B cell (primary cell): Measurements from ENCODE around the gene NTN3. TPM values are rescaled to one million over a fixed set of nuclear protein-coding genes. Genes with fewer than 3 reads are reported as not detected.

Experiments
- ATAC-seq: fragments of 200-7000 bp; cut with Tn5 transposase; one replicate; pipeline ENCODE4 v1.10.0; 2021; ENCODE audit warnings: low read depth, mild to moderate bottlenecking, moderate number of reproducible peaks, moderate library complexity
- CTCF ChIA-PET: fragments of 350-600 bp; sonication (Branson Sonifier 250); formaldehyde crosslinking; loops from one replicate; lab custom pipeline; 2021; ENCODE audit warnings: antibody characterized with exemption, inconsistent platforms; lab: Charles Lee
- POLR2A ChIA-PET: fragments of 350-600 bp; sonication (Branson Sonifier 250); formaldehyde crosslinking; loops from one replicate; lab custom pipeline; 2021; ENCODE audit warnings: antibody characterized with exemption; lab: Charles Lee
- DNase-seq: peaks from one replicate; pipeline ENCODE4 v3.0.0; 2013
- H2AFZ ChIP-seq: 2 replicates; pipeline ENCODE4 v1.6.1; 2012; ENCODE audit warnings: mild to moderate bottlenecking, low read depth, low read length; ENCODE audit not compliant: insufficient read depth, poor library complexity, severe bottlenecking
- H3K27ac ChIP-seq, 2 donors: 1 replicate in 1 of 2; 2 replicates in 1 of 2; pipeline ENCODE4 v1.5.1; 2012 to 2013; ENCODE audit warnings: low read length in 2 of 2, mild to moderate bottlenecking in 2 of 2, moderate library complexity in 1 of 2
- H3K27me3 ChIP-seq, 4 experiments: fragments of 200-600 bp in 1 of 4; sonication (generic) in 1 of 4; replicated peaks in 1 of 4; 1 replicate in 2 of 4; 2 replicates in 2 of 4; pipeline versions ENCODE4 v1.6.1 to v1.7.0; 2013 to 2016; ENCODE audit warnings: low read length in 3 of 4, mild to moderate bottlenecking in 2 of 4, mixed read lengths in 1 of 4, moderate library complexity in 1 of 4; ENCODE audit not compliant: insufficient read depth in 4 of 4, control insufficient read depth in 3 of 4; ENCODE audit errors: control extremely low read depth in 1 of 4
- H3K36me3 ChIP-seq, 2 experiments: replicated peaks in 1 of 2; 1 replicate in 1 of 2; 2 replicates in 1 of 2; pipeline versions ENCODE4 v1.6.1 to v1.7.1; 2013; ENCODE audit warnings: low read length in 1 of 2; ENCODE audit not compliant: insufficient read depth in 2 of 2, control insufficient read depth in 1 of 2; ENCODE audit errors: control extremely low read depth in 1 of 2, extremely low read depth in 1 of 2
- H3K4me1 ChIP-seq, 2 donors: fragments of 200-600 bp in 1 of 2; sonication (generic) in 1 of 2; 1 replicate in 1 of 2; 2 replicates in 1 of 2; pipeline versions ENCODE4 v1.5.1 to v1.6.1; 2013 to 2017; ENCODE audit warnings: low read length in 2 of 2; ENCODE audit not compliant: control insufficient read depth in 2 of 2, insufficient read depth in 2 of 2
- H3K4me2 ChIP-seq: replicated peaks from 2 replicates; pipeline ENCODE3; 2012; ENCODE audit warnings: mild to moderate bottlenecking, low read depth, low read length; ENCODE audit not compliant: poor library complexity, severe bottlenecking
- H3K4me3 ChIP-seq, 5 experiments: fragments of 200-600 bp in 1 of 5; sonication (generic) in 1 of 5; 1 replicate in 3 of 5; 2 replicates in 2 of 5; pipeline versions ENCODE4 v1.5.1 to v1.7.0; 2011 to 2016; ENCODE audit warnings: low read length in 4 of 5, mild to moderate bottlenecking in 4 of 5, low read depth in 2 of 5, control low read depth in 1 of 5, moderate library complexity in 1 of 5; ENCODE audit not compliant: insufficient read depth in 1 of 5; ENCODE audit errors: control extremely low read depth in 1 of 5, extremely low read depth in 1 of 5
- H3K79me2 ChIP-seq: fragments of 200-600 bp; sonication (generic); one replicate; pipeline ENCODE4 v1.6.0; 2016; ENCODE audit warnings: low read length; ENCODE audit not compliant: control insufficient read depth, insufficient read depth
- H3K9ac ChIP-seq: fragments of 200-600 bp; sonication (generic); 2 replicates; pipeline ENCODE4 v1.6.1; 2017; ENCODE audit warnings: mild to moderate bottlenecking, low read length, moderate library complexity
- H3K9me3 ChIP-seq, 3 donors: one replicate each; pipeline versions ENCODE4 v1.6.1 to v1.7.1; 2013; ENCODE audit warnings: low read length in 2 of 3; ENCODE audit not compliant: control insufficient read depth in 2 of 3, insufficient read depth in 1 of 3; ENCODE audit errors: control extremely low read depth in 1 of 3
- H4K20me1 ChIP-seq: 2 replicates; pipeline ENCODE4 v1.6.0; 2012; ENCODE audit warnings: mild to moderate bottlenecking, low read length; ENCODE audit not compliant: insufficient read depth, control insufficient read depth, poor library complexity, severe bottlenecking
- H3K27ac Mint-ChIP-seq: one replicate; pipeline ENCODE4 v1.8.0; 2021; ENCODE audit warnings: mixed read lengths
- H3K27me3 Mint-ChIP-seq: one replicate; pipeline ENCODE4 v1.8.0; 2021; ENCODE audit warnings: mixed read lengths
- H3K4me1 Mint-ChIP-seq: one replicate; pipeline ENCODE4 v1.8.0; 2021; ENCODE audit warnings: mixed read lengths
- H3K4me3 Mint-ChIP-seq: one replicate; pipeline ENCODE4 v1.8.0; 2021; ENCODE audit warnings: mixed read lengths
- H3K9me3 Mint-ChIP-seq: one replicate; pipeline ENCODE4 v1.8.0; 2022; ENCODE audit warnings: mixed read lengths; ENCODE audit not compliant: insufficient read depth
- CTCF ChIP-seq: fragments of 200-600 bp; IDR thresholded peaks from one replicate; pipeline ENCODE4 v1.8.0; 2022; ENCODE audit warnings: antibody characterized with exemption, mild to moderate bottlenecking
- EZH2 ChIP-seq: IDR thresholded peaks from 2 replicates; pipeline ENCODE4 v1.6.1; 2012; ENCODE audit warnings: borderline replicate concordance, low read depth, mild to moderate bottlenecking, moderate library complexity, low read length; ENCODE audit not compliant: insufficient read depth, poor library complexity, severe bottlenecking
- WGBS: methylation state at CpG from one replicate; pipeline ENCODE4 v1.1.5; 2013; ENCODE audit warnings: missing lambda C conversion rate; ENCODE audit not compliant: insufficient coverage; 5-methylcytosine and 5-hydroxymethylcytosine counted together
- intact Hi-C: fragments of 100-400 bp; cut with micrococcal nuclease; formaldehyde crosslinking; loops from one replicate; pipeline ENCODE4 v1.10.0; 2022
- polyA plus RNA-seq: library from polyadenylated mRNA; depleted of rRNA; stranded (reverse); fragments of >200 nt; gene quantifications from 2 replicates; pipeline ENCODE4 v1.2.3, GENCODE V29; 2012
- total RNA-seq, 2 donors: library from RNA; stranded (reverse); fragments of 120-200 nt in 1 of 2; gene quantifications; 1 replicate in 1 of 2; 2 replicates in 1 of 2; pipeline versions ENCODE4 v1.2.3 to v1.2.4, GENCODE V29; 2013 to 2022

NTN3 gene
- total and polyA plus RNA-seq, 2 donors (not counting 1 experiment from before 2014, with no cell fraction given) = not detected

DNA sequence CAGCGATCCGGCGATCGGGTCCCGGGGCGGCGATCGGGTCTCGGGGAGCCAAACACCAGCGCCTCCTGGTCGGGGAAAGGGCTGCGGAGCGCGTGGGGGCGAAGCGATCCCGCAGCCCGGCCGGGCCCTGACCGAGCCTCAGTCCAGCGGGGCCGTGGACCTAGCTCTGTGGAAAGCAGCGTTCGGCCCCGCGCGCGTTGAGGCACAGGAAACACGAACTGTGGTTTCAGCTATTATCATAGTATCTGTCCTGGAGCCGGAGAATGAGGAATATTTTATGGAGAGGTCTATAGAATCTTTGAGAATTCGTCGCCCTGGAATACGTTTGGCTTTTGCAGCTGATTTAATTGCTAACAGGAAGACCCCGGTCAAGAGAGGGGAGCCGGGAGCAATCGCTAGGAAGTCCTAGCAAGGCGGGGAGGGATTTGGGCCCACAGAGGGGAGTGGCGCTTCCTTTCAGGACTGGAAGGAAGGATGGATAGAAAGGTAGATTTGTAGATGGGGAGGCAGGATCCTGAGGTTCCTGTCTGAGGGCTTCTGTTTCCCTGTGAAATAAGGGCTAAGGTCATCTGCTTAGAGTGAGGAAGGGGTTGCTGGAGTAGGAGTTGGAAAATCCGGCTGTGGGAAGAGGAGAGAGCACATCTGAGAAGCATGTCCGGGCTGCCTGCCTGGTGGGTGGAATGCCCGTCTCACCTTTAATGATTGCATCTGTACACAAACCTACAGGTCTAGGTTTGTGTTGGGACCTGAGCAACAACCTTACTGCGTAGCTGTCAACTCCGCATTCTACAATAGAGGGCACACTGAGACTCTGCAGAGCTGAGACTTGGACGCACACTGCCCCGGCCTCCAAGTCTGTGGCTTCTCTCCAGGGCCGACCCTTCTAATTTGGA lies 41.1 kb upstream of the NTN3 start:
- Mint-ChIP-seq H3K4me3 (peak overlapping the region; percentile 96), H3K27me3 (no peaks in the 10 kb centered on the region), H3K27ac (peak overlapping the region; percentile 85), H3K4me1 (peaks cover 13% of the 10 kb centered on the region), H3K9me3 (no peaks in the 10 kb centered on the region)
- H4K20me1 ChIP-seq = no peaks in the 10 kb centered on the region
- ChIA-PET POLR2A (interaction anchor here (1.0 to 2.0 kb wide), 2 partner anchors 10 to 30 kb away, joined by 3 to 6 read pairs; partner anchors contain the start of gene TEDC2), CTCF (interaction anchor here (0.7 to 4.4 kb wide), 11 partner anchors 10 to 388 kb away, joined by 3 to 31 read pairs (median 5); partner anchors contain the start of genes NTN3 and TBC1D24)
- peak overlapping the region; percentile 45 to 80 (median 74) for H3K4me3 ChIP-seq
- intact Hi-C loops = loop anchor here (1.0 kb wide), 4 partner anchors 30 to 162 kb away; partner anchors contain the start of genes RNPS1 and TEDC2
- H3K27ac ChIP-seq = peak overlapping the region in 1 of 2 donors; percentile 53
- ATAC-seq (no peak), DNase-seq (peak; percentile 59)
- H2AFZ ChIP-seq = peak overlapping the region; percentile 85
- TF ChIP-seq CTCF (no peak), EZH2 (no peak)
- peaks cover 17% of the 10 kb centered on the region for H3K79me2 ChIP-seq
- WGBS = 2% methylated on average over 44 of the region's 46 CpGs
- H3K36me3 ChIP-seq = peaks cover 0 to 10% of the 10 kb centered on the region in 2 experiments
- no peaks in the 10 kb centered on the region for H3K27me3 ChIP-seq
- H3K4me2 ChIP-seq = peak overlapping the region; percentile 95
- no peaks in the 10 kb centered on the region for H3K9me3 ChIP-seq
- peaks cover 9 to 17% of the 10 kb centered on the region in 2 donors for H3K4me1 ChIP-seq
- peak overlapping the region; percentile 67 for H3K9ac ChIP-seq

- Histone ChIP-seq H3K9ac (no peak overlapping the region), H3K9me3 (no peaks in the 10 kb centered on the region), H4K20me1 (no peaks in the 10 kb centered on the region), H3K4me3 (no peak overlapping the region), H3K27ac (no peak overlapping the region), H3K27me3 (no peaks in the 10 kb centered on the region), H3K4me1 (peaks cover 9 to 17% of the 10 kb centered on the region in 2 donors), H3K79me2 (peaks cover 17% of the 10 kb centered on the region), H3K36me3 (peaks cover 0 to 18% of the 10 kb centered on the region in 2 experiments), H3K4me2 (no peak overlapping the region), H2AFZ (no peak overlapping the region)
- Mint-ChIP-seq H3K27me3 (no peaks in the 10 kb centered on the region), H3K9me3 (no peaks in the 10 kb centered on the region), H3K4me1 (peaks cover 13% of the 10 kb centered on the region), H3K4me3 (no peak overlapping the region), H3K27ac (no peak overlapping the region)
- no peak for TF ChIP-seq CTCF
- CTCF ChIA-PET = no interaction called here
- no peak for DNase-seq
- 98% methylated on average over 4 of the region's 6 CpGs for WGBS
- POLR2A ChIA-PET = no interaction called here
- ATAC-seq = no peak
- intact Hi-C loops = no loop called here
Observed at GRCh38 chr16:2432286-2432685, 38.8 kb upstream of the NTN3 start.
